IPS-11a (cell line): ENCODE results near the gene MKNK2.
A peak's percentile ranks its signal among the peaks of the same experiment; 100 is the strongest.

ENCODE experiments used
- H3K4me3 ChIP-seq: one replicate; pipeline ENCODE4 v1.5.1; 2013; ENCODE audit warnings: low read depth, low read length, control low read depth

The MKNK2 gene

DNA sequence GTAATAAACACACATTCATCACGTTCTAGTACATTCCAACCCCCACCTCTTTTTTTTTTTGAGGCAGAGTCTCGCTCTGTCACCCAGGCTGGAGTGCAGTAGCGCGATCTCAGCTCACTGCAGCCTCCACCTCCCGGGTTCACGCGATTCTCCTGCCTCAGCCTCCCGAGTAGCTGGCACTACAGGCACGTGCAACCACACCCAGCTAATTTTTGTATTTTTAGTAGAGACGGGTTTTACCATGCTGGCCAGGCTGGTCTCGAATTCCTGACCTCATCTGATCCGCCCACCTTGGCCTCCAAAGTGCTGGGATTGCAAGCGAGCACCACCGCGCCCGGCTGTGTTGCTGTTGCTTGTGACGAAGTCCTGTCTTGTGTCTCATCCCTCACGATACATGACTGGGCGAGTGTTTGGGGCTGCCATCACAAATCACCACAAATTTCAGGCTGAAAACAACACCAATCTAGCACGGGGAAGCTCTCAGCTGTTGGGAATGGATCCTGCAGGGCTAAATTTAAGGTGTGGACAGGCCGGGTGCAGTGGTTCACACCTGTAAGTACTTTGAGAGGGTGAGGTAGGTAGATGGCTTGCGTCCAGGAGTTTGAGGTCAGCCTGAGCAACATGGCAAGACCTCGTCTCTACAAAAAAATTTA, 29.4 kb upstream of the MKNK2 start:
- no peak overlapping the region for H3K4me3 ChIP-seq

- no peak overlapping the region for H3K4me3 ChIP-seq
Measured at GRCh38 chr19:2079865-2080301, 28.8 kb upstream of the MKNK2 start.

- no peak overlapping the region for H3K4me3 ChIP-seq
Measured at GRCh38 chr19:2079076-2079864, 28.2 kb upstream of the MKNK2 start.

DNA sequence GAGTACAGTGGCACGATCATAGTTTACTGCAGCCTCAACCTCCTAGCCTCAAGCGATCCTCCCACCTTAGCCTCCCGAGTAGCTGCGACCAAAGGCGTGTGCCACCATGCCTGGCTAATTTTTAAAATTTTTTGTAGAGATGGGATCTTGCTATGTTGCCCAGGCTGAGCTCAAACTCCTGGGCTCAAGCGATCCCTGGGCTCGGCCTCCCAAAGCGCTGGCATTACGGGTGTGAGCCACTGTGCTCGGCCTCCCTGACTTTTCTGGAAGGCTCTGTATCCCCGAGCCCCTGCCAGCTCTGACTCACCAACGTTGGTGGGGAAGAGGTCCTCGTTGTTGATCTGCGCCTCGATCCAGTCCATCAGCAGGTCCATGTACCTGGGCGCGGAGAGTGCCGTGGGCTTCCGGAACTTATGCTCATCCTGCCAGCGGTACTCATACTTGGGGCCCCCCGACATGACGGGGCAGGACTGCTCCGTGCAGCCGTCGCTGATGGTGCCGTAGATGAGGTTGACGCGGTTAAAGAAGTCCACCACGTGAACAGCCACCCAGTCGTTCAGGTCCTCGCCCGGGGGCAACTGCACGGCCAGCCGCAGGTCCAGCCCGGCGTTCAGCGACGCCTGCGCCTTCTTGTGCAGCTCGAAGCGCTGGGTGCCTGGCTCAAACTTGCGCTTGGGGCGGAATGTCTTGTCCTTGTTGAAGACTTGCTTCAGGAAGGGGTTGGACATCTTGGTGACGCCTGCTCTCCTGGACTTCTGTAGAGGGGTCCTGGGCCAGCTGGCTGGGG, 27.0 kb upstream of the MKNK2 start:
- no peak overlapping the region for H3K4me3 ChIP-seq

DNA sequence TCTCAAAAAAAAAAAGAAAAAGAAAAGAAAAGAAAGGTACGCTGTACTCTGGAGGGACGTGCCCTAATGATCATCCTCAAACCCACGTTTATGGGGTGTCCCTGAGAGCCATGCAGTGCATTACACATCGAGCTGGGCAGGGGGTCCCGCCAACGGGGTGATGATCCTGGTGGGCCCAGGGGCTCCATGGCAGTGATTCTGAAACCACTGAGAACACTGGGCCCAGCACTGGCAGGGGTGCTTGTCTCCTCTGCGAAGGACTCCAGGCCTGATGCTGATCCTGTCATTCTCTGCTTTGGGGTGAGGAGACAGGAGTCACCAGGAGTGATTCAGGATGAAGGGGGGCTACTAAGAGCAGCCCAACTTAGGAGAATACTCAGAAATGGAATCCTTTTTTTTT, 26.4 kb upstream of the MKNK2 start:
- H3K4me3 ChIP-seq, result no peak overlapping the region

DNA sequence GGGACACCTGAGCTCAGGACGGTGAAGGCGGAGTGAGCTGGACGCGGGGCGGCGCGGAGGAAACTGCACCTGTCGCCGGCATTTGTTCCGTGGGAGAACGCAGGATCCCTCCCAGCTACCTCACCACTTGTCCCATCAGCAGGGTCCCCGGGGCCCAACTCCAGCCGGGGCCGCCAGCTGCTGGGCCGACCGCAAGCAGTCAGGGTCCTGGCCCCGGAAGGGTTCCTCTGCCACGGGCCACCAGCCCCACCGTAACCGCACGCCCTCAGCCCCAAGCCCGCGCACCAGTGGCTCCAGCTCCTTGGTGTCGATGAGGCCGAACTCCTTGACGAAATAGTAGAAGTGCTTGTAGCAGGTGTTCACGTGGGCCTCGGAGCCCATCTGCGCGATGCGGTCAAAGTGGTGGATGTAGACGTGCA, 25.5 kb upstream of the MKNK2 start:
- H3K4me3 ChIP-seq, result no peak overlapping the region

GRCh38 chr19:2072757-2073551, 21.9 kb upstream of the MKNK2 start:
- no peak overlapping the region for H3K4me3 ChIP-seq

- H3K4me3 ChIP-seq, result no peak overlapping the region
Measured at GRCh38 chr19:2070986-2071673, 20.1 kb upstream of the MKNK2 start.

GRCh38 chr19:2070436-2070827, 19.4 kb upstream of the MKNK2 start:
- no peak overlapping the region for H3K4me3 ChIP-seq

- H3K4me3 ChIP-seq, result no peak overlapping the region
Measured at GRCh38 chr19:2064788-2065524, 13.9 kb upstream of the MKNK2 start.

DNA sequence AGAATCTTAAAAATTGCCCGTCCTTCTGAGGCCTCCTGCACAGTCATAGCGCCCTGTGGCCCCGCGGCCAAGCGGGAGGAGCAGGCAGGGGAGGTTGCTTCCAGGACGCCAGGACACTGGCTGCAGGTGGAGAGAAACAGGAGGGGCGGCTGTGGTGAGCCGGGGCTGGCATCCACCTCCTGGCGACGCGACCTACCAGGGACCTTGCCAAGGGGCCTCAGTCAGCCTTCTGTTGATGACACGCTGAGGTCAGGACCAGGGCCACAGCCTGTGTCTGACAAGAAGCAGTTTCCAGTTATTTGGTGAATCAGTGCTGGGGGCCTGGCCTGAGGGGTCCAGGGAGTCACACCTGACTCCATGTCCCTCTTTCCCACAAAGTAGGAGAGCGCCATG, 13.3 kb upstream of the MKNK2 start:
- no peak overlapping the region for H3K4me3 ChIP-seq

GRCh38 chr19:2063824-2064223, 12.8 kb upstream of the MKNK2 start:
- no peak overlapping the region for H3K4me3 ChIP-seq

DNA sequence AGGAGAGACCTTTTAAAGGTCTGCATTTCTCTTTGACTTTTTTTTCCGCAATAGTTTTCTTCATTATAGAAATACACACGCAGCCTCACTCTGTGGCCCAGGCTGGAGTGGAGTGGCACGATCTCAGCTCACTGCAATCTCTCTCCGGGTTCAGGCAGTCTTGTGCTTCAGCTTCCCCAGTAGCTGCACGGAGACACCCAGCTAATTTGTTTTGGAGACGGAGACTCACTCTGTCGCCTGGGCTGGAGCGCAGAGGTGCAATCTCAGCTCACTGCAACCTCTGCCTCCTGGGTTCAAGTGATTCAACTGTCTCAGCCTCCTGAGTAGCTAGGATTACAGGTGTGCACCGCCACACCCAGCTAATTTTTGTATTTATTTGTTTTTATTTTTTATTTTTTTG, 11.7 kb upstream of the MKNK2 start:
- H3K4me3 ChIP-seq, result no peak overlapping the region

- peak overlapping the region; percentile 50 for H3K4me3 ChIP-seq
Measured at GRCh38 chr19:2062389-2062729, 11.3 kb upstream of the MKNK2 start.

DNA sequence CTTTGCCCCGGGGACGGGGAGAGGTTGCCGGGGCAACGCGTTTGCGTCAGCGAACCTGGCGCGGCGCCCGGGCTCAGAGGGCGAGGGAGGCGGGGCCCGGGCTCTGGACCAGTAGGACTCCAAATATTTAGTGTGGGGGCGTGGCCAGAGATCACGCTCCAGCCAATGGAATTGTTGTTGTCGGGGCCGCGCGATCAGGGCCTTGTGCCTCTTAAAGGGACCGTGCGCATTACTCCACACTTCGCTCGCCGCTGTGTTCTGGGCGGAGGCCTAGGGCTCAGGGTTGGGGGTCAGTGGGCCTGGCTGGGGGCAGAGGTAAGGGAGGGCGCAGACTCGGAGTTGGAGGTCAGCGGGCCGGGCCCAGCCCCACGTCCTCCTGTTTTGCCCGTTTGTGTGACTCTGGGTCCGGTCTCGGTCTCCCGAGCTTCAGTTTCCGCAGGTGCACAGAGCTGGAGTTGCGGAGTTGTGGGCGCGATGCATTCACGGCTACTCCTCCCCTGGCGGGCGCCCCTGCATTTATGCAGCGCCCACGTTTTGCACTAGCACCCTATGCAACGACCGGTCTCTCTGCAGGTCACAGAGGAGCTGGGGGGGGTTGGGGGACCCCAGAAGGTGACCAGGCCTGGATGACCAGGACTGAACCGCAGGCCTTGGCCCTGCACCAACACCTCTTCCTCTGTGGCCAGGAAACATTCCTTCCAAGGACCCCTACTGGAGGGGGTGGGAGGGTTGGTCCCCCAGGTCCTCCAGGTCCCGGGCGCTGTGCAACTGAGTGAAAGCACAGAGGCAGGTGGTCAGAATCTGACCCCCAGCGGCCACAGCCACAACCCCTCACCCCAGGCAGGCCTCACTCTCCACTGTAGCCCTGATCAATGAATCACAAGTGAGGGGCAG, 10.7 kb upstream of the MKNK2 start:
- H3K4me3 ChIP-seq, result peak overlapping the region; percentile 50

DNA sequence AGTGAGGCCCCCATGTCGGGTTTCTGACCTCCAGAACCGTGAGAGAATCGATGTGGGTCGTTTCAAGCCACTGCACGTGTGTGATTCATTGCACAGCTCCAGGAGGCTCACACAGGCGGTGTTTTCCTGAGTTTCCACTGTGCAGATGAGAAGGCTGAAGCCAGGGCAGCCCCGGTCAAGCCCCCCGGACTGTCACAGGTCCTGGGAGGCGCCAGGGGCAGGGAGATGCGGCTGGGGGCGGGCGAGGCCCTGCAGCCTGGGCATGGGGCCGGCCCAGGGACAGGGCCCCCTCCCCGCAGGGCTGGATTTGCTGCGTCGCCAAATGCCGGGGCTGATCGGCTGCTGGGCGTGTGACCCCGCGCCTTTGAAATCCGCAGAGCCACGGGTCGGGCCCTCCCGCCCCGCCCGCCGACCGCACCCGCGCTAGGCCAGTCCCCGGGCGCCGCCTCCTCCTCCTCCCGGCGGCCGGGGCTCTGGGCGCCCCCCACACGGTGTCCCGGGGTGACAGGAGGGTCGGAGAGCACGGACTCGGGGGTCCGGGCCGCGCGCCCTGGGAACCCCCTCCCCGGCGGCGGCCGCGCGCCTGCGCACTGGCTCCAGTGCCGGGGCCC, 9.9 kb upstream of the MKNK2 start:
- H3K4me3 ChIP-seq, result peak overlapping the region; percentile 47

- no peak overlapping the region for H3K4me3 ChIP-seq
Measured at GRCh38 chr19:2059422-2060201, 8.6 kb upstream of the MKNK2 start.
